Kidney (tissue), 14 donors: ENCODE measurements around the gene MYL5. TPM values are rescaled to one million over a fixed set of nuclear protein-coding genes. Genes with fewer than 3 reads are reported as not detected.

Experiments
- DNase-seq, 5 donors: peaks; one replicate each; pipeline ENCODE4 v3.0.0-alpha.2; 2013 to 2020
- FAIRE-seq: peaks from 2 replicates; lab custom pipeline; 2012; peaks lifted over from hg19 to GRCh38; lab: Jason Lieb, UNC
- H3K27ac ChIP-seq, 2 donors: one replicate each; pipeline ENCODE4 v1.7.0; 2013; ENCODE audit warnings: low read depth in 2 of 2, low read length in 2 of 2, inconsistent platforms in 1 of 2
- H3K27me3 ChIP-seq: one replicate; pipeline ENCODE4 v1.7.1; 2013; ENCODE audit warnings: low read length, inconsistent platforms; ENCODE audit not compliant: control insufficient read depth, insufficient read depth
- H3K36me3 ChIP-seq, 3 donors: one replicate each; pipeline versions ENCODE4 v1.7.0 to v1.7.1; 2013; ENCODE audit warnings: low read length in 3 of 3, control low read depth in 1 of 3, inconsistent platforms in 1 of 3; ENCODE audit not compliant: insufficient read depth in 3 of 3, control insufficient read depth in 2 of 3
- H3K4me1 ChIP-seq, 3 donors: one replicate each; pipeline versions ENCODE4 v1.7.0 to v1.7.1; 2013; ENCODE audit warnings: low read length in 3 of 3, inconsistent platforms in 1 of 3, low read depth in 1 of 3; ENCODE audit not compliant: control insufficient read depth in 2 of 3, insufficient read depth in 2 of 3
- H3K4me3 ChIP-seq, 3 donors: one replicate each; pipeline versions ENCODE4 v1.7.0 to v1.8.1; 2013; ENCODE audit warnings: low read length in 3 of 3, control low read depth in 1 of 3, inconsistent platforms in 1 of 3
- H3K9ac ChIP-seq, 3 donors: one replicate each; pipeline versions ENCODE4 v1.7.0 to v1.7.1; 2013; ENCODE audit warnings: low read length in 3 of 3, control low read depth in 1 of 3, inconsistent platforms in 1 of 3
- H3K9me3 ChIP-seq, 3 donors: one replicate each; pipeline versions ENCODE4 v1.7.0 to v1.7.1; 2013; ENCODE audit warnings: low read length in 3 of 3, control low read depth in 1 of 3, inconsistent platforms in 1 of 3; ENCODE audit not compliant: control insufficient read depth in 2 of 3, insufficient read depth in 1 of 3
- CTCF ChIP-seq: IDR thresholded peaks from 3 replicates; pipeline ENCODE4 v1.5.1; 2012; ENCODE audit warnings: mild to moderate bottlenecking, moderate library complexity, borderline replicate concordance; ENCODE audit not compliant: insufficient read depth; ENCODE audit errors: extremely low read depth
- intact Hi-C: fragments of 100-400 bp; cut with DNase I; formaldehyde crosslinking; loops from one replicate; pipeline ENCODE4 v1.11.1; 2022
- polyA plus RNA-seq: library from polyadenylated mRNA; stranded (reverse); fragments of 350-450 nt; fragmentation: Illumina TruSeq; extraction: RNeasy Lipid Tissue Mini Kit (QIAGEN cat#74804); gene quantifications from one replicate; pipeline ENCODE4 v1.2.3, GENCODE V29; 2014; ENCODE audit warnings: low read depth, low replicate concordance; ENCODE audit not compliant: insufficient read depth
- total RNA-seq: library from RNA; stranded (reverse); fragmentation: NEBNext Ultra II Directional; extraction: Animal tissue kit (Norgen Biotek cat#: 25700); gene quantifications from one replicate; pipeline ENCODE4 v1.2.1, GENCODE V29; 2021
- donor health status: control.
- donor health status: control.
- donor health status: control.
- donor health status: control.
- donor health status: control.
- donor health status: DM: yes; HTN: yes; CAD: no.
- donor health status: Normal renal cell carcinoma (clear cell type).

The MYL5 gene
- total and polyA plus RNA-seq, 2 donors from 2014 or later: 17.9 to 29.6 TPM

DNA sequence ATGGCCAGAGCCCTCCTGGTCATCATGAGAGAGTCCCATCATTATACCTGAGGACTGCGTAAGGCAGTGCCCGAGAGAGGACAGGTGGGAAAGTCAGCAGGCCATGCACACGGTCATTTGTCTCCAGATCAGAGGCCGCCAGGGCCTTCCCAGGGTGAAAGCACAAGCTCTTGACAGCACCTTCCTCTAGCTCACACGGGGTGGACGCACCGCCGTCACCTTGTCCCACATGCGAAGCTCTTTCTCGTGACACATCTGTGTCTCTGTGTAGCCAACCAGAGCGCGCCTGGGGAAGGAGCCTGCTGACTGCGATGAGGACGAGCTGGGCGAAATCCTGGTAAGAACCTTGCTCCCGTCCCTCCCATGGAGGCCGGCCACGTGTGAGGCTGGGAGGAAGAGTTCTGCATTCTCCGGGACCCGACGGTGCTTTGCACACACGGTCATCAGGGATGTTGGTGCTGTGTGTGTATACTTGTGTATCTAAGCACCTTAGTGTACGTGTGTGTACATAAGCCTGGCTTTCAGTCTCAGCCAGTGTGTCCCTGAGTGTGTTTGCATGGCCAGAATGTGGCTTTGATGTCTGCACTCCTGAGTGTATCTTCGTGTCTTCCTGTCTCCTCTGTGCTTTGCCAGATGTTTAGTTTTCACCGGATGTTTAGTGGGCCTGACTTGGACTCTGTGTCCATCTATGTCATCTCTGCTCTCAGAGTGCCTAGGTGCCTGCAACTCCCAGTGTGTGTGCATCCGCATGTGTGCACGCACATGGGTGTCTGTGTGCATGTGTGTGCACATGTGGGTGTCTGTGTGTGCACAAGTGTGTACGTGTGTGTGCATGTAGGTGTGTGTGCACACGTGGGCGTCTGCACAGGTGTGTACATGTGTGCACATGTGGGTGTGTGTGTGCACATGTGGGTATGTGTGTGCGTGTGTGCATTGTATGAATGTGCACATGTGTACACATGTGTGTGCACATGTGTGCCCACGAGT, 15.4 kb upstream of the MYL5 start:
- FAIRE-seq (no peak), DNase-seq (peak in 2 of 5 donors; percentile 39 to 68)
- no peak overlapping the region for H3K9ac ChIP-seq
- H3K4me1 ChIP-seq: peaks cover 0 to 4% (median 0%) of the 10 kb centered on the region in 3 donors
- no peak overlapping the region for H3K4me3 ChIP-seq
- no peaks in the 10 kb centered on the region for H3K27me3 ChIP-seq
- intact Hi-C loops: no loop called here
- H3K27ac ChIP-seq: no peak overlapping the region
- no peaks in the 10 kb centered on the region for H3K9me3 ChIP-seq
- no peaks in the 10 kb centered on the region for H3K36me3 ChIP-seq
- no peak for TF ChIP-seq CTCF

- Histone ChIP-seq H3K27me3 (no peaks in the 10 kb centered on the region), H3K27ac (no peak overlapping the region), H3K9me3 (no peaks in the 10 kb centered on the region), H3K36me3 (no peaks in the 10 kb centered on the region), H3K4me3 (no peak overlapping the region), H3K4me1 (peaks cover 0 to 6% (median 0%) of the 10 kb centered on the region in 3 donors), H3K9ac (no peak overlapping the region)
- FAIRE-seq (no peak), DNase-seq (peak in 1 of 5 donors; percentile 38)
- intact Hi-C loops: no loop called here
- no peak for TF ChIP-seq CTCF
These were observed 14.5 kb upstream of the MYL5 start for GRCh38 chr4:659851-660250.

GRCh38 chr4:660401-660800, 13.9 kb upstream of the MYL5 start:
- no peaks in the 10 kb centered on the region for H3K36me3 ChIP-seq
- TF ChIP-seq CTCF: no peak
- DNase-seq: peak in 1 of 5 donors; percentile 70
- no peak overlapping the region for H3K27ac ChIP-seq
- H3K9me3 ChIP-seq: no peaks in the 10 kb centered on the region
- no peak overlapping the region for H3K9ac ChIP-seq
- H3K4me3 ChIP-seq: no peak overlapping the region
- FAIRE-seq: no peak
- intact Hi-C loops: no loop called here
- H3K4me1 ChIP-seq: peaks cover 0 to 6% (median 0%) of the 10 kb centered on the region in 3 donors
- no peaks in the 10 kb centered on the region for H3K27me3 ChIP-seq
